DMS153 treated with DMSO at 0.1 percent for 48 hours (cell line): ENCODE results near the gene ARHGEF26.
"Not testable (repeated sequence)": the region's sequence is repeated elsewhere in the genome, so short reads cannot be mapped to it uniquely, and the experiment has no call there.

Source experiments
- DNase-seq: peaks from one replicate; lab custom pipeline; 2025; ENCODE audit not compliant: unreplicated experiment; lab: John Stamatoyannopoulos, UW

ARHGEF26 gene, protein sequence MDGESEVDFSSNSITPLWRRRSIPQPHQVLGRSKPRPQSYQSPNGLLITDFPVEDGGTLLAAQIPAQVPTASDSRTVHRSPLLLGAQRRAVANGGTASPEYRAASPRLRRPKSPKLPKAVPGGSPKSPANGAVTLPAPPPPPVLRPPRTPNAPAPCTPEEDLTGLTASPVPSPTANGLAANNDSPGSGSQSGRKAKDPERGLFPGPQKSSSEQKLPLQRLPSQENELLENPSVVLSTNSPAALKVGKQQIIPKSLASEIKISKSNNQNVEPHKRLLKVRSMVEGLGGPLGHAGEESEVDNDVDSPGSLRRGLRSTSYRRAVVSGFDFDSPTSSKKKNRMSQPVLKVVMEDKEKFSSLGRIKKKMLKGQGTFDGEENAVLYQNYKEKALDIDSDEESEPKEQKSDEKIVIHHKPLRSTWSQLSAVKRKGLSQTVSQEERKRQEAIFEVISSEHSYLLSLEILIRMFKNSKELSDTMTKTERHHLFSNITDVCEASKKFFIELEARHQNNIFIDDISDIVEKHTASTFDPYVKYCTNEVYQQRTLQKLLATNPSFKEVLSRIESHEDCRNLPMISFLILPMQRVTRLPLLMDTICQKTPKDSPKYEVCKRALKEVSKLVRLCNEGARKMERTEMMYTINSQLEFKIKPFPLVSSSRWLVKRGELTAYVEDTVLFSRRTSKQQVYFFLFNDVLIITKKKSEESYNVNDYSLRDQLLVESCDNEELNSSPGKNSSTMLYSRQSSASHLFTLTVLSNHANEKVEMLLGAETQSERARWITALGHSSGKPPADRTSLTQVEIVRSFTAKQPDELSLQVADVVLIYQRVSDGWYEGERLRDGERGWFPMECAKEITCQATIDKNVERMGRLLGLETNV

GRCh38 chr3:154120961-154121700 lies at the start of gene ARHGEF26:
TSS of gene ARHGEF26 (plus strand) at chr3:154121390. CDS start at chr3:154121993, 603 bp downstream.
- peak; percentile 51 for DNase-seq

- DNase-seq, result no peak
Observed at GRCh38 chr3:154074966-154075365, 46.2 kb upstream of the ARHGEF26 start.

- no peak for DNase-seq
Observed at GRCh38 chr3:154078672-154079071, 42.5 kb upstream of the ARHGEF26 start.

DNA sequence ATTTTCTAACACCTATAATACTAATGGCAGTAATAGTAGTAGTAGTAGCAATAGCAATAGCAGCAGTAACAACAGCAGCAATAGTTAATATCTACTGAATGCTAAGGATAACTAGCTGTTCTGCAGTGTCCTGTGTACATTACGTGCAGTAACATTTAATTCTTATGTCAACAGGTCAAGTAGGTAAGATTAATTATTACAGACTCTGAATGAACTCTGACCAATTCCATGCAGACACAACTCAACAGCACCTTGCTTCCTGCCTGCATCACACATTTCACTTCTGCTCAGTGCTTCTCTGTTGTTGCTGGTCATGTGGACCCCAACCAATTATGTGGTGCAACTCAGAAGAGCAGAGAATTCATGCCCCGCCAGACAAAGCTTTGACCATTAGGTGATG lies 39.9 kb upstream of the ARHGEF26 start:
- no peak for DNase-seq

DNA sequence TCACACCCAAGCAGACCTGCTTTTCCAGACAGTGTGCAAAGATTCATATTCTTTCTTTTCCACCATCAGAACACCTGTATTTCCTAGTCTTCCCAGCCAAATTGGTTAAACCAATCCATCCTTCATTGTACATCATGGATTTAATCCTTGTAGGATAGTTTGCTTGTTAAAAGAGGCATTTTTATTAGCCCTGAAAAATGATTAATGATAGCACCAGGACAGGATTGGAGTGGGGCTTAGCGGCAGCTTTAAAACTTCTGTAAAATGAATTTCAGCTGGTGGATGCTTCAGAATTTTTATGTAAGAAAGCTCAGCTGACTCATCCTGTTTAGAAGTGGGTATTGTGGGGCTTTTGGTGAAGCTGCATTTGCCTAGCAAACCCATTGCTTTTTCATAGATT lies 36.1 kb upstream of the ARHGEF26 start:
- no peak for DNase-seq

DNA sequence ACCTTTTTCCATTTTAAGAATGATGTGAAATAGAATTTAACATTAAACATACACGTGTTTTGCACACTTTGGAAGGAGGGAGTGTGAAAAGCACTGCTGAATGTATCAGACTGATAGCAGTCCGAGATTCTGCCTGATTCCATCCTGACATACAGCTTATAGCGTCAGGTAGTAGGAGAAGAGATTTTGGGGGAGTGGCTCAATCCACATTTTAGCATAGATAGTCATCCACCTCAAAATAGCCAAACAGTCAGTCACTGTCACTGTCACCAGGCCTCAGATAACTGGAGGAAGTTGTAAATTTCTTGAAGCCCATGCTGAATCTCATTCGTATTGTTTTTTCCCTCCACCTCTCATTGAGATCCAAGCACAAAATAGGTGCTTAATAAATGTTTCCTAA lies 35.4 kb upstream of the ARHGEF26 start:
- DNase-seq, result no peak

DNA sequence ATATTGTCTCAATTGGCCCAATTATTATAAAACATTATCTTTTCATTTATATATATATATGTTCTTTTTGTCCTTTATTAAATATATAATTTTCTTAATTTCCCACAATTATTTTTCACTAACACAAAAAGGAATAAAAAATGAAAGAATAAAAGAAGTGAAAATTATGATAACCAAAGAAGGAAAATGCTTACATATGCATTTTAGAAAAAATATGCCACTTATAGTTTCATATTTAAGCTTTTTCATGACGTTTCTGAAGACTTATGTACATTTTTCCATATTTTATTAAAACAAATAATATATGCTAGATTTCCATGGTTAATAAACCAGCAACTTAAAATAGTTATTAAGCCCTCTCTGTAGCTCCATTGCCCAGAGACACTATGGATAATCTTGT lies 34.9 kb upstream of the ARHGEF26 start:
- DNase-seq, result no peak

DNA sequence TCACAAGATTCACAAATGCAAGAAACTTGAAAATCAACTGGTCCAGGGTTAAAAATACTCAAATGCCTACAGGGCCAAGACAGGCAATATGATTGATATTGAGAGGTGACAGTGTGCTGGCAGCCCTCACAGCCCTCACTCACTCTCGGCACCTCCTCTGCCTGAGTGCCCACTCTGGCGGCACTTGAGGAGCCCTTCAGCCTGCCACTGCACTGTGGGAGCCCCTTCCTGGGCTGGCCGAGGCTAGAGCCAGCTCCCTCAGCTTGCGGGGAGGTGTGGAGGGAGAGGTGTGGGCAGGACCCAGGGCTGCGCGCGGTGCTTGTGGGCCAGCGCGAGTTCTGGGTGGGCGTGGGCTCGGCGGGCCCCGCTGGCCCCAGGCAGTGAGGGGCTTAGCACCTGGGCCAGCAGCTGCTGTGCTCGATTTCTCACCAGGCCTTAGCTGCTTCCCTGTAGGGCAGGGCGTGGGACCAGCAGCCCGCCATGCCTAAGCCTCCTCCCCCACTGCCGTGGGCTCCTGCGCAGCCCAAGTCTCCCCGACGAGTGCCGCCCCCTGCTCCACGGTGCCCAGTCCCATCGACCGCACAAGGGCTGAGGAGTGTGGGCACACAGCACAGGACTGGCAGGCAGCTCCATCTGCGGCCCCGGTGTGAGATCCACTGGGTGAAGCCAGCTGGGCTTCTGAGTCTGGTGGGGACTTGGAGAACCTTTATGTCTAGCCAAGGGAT lies 33.3 kb upstream of the ARHGEF26 start:
- DNase-seq, result not testable (repeated sequence)

DNA sequence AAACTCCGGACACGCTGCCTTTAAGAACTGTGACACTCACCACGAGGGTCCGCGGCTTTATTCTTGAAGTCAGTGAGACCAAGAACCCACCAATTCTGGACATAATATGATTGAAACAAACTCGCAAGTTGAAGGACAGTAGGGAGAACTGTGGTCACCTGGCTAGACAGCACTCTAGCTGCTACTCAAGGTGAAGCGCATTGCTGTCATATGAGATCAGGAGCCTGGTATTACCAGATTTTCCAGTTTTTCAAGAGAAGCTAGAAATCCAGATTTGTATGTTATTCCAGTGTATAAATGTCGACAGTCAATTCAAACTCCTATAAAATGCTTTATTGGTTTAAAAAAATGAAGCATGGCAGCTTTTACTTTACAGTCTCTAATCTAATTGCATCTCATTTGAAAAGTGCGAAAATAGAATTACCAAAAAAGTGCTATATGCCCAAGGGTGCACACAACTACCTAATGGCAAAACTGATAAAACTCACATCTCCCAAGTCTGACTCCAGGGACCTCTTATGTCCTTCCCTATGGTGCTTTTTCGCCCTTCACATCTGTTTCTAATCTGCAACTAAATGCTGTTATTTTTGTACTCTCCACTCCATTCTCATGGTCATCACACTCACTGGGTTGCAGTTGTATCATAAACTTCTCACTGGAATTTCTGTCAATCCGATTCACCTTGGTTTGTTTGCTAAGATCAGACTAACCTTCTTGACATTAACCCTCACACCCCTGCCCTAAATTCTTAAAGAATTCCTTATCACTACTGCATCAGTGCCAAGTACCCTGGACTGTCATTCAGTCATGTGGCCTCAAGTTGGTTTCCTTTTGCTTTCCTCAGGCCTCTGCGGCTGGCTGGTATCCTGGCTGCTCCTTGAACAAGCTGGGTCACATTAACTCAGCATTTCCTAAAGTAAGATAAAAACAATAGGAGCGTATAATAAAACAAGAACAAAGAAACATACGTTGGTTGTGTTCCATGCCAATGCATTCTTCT lies 31.5 kb upstream of the ARHGEF26 start:
- DNase-seq, result no peak

GRCh38 chr3:154094051-154094450 lies 27.1 kb upstream of the ARHGEF26 start:
- DNase-seq, result no peak

DNA sequence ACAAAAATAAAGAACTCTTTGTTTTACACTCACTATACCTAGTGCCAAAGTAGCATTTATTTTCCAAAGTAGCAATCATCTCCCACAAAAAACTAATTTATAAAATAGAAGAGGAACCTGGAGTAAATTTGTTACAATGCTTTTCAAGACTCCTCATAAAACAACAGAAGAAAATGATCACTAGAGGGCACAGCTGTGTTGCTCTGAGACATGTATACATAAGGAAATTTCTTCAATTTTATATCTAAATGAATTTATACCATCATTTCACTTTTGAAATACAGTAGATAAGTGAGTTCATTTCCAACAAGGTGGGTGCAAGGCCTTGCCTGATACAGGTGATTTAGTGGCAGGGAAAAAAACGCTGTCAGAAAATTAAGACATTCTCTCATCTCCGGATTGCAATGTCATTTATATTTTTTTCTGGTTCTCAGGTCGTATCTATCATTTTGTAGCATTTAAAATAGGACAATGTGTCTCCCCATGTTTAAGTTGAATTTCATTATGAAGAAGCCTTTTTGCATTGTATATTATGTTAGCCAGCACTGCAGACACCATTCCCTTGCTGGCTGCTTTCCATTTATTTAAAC lies 25.3 kb upstream of the ARHGEF26 start:
- DNase-seq, result no peak

DNA sequence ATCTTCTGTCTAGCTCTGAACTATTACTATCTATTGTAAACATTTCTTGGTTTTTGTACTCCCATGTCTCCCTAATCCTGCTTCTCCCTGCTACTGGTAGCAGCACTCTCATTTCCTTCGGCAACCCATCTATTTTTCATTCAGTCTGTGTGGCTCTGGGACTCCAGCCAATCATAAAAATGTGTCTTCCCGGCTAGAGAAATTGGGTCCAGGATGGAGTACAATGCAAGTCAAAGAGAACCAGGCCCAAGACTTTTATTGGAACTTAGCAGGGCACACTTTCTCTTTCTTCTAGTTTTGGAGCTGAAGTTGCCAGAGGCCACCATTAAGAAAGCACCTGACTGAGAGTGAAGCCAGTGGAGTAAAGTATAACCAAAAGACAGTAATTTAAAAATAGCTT lies 22.8 kb upstream of the ARHGEF26 start:
- no peak for DNase-seq

DNA sequence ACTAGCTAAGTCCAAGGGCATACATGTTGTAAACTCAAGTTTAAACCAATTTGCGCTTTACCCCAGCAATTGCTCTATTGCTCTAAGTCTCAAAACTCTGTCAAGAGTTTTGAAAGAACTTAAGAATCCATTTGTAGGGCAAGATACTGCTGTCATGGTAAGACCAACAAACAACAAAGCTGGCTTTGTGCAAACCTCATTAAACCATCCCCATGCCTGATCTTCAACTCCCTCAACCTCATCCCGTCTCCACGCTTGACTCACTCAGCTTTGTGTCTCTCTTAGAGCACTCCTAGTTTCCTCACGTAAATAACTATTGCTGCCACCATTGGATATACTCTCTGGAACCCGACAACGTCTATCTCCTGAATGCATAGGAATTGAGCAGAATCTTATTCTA lies 20.6 kb upstream of the ARHGEF26 start:
- DNase-seq, result no peak

- DNase-seq, result no peak
Observed at GRCh38 chr3:154101250-154101649, 19.9 kb upstream of the ARHGEF26 start.

DNA sequence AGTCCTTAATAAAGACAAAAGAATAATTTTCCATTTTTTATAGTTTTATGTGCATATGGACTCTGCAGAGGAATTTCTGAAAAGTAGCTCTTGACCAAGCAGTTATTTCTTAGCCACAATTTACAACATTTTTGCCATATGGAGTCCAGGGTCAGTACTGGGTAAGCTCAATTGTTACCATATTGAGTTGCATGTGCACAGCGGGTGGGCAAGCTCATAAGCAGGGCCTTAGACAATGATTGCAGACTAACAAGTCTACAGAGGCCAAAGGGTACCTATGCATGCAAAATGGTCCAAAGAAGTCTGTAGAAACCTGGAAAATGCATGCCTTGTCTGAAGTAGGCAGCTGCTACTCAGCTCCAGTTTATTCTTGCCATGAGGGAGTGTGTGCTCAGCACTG lies 19.0 kb upstream of the ARHGEF26 start:
- no peak for DNase-seq

- no peak for DNase-seq
Observed at GRCh38 chr3:154105218-154105975, 15.8 kb upstream of the ARHGEF26 start.

- DNase-seq, result no peak
Observed at GRCh38 chr3:154111365-154111935, 9.7 kb upstream of the ARHGEF26 start.
